ENCODE results near the gene TOX2.

Gene TOX2

DNA sequence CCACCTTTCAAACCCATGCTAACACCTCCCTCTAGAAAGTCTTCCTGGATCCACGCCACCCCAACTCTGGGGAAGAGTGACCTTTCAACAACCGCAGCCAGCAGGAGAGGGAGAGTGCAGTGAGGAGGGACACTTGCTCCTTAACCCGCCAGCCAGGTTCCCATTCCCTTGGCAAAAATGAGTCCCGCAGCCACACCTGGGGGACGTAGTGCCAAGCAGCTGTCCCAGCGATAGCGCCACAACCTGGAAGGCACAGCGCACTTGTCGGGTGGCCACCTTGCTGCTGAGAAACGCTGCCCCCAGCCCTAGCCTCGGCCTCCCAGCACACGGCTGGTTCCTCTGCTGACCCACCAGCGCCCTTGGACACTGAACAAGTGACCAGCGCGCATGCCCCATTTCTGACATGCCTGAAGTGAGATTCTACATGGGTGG is 153.0 kb downstream of the TOX2 start:
- DNase-seq = no peak

DNA sequence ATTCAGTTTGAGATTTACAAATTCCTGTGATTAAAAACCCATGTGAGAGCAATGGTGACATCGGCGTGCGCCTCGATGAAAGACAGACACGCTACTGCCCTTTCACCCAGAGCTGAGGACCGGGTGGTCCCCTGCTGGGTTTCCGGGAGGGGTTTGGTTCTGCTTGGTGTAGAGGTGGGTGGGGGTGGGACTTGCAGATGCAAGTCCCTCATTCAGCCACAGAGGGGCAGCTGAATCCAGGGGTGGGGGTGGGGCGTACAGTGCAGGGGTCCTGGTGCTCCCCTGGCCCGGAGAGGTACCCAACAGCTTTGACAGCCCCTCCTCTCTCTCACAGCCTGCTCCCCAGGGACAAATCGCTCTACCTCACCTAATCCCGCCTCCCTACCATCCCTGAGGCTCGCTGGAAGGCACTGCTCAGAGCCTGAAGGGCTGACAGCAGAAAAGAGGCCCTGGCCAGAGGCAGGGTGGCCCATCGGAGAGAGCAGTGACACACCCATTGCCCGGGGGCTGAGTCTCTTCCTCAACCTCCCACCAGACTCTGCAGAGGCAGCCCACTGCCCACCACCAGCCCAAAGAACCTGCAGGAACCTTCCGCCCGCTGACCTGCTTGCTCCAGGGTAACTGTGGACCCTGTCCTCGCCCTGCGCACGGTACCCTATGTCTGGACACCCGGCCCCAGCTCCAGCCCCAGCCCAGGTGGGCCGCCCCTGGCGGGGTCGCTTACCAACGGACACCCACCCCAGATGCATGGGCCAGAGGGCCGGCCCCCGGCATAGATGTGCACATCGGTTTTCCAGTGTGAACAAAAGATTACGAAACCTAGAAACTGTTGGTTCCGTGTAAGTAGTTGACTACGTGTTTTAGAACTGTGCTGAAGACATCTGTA is 153.9 kb downstream of the TOX2 start:
- DNase-seq = no peak

DNA sequence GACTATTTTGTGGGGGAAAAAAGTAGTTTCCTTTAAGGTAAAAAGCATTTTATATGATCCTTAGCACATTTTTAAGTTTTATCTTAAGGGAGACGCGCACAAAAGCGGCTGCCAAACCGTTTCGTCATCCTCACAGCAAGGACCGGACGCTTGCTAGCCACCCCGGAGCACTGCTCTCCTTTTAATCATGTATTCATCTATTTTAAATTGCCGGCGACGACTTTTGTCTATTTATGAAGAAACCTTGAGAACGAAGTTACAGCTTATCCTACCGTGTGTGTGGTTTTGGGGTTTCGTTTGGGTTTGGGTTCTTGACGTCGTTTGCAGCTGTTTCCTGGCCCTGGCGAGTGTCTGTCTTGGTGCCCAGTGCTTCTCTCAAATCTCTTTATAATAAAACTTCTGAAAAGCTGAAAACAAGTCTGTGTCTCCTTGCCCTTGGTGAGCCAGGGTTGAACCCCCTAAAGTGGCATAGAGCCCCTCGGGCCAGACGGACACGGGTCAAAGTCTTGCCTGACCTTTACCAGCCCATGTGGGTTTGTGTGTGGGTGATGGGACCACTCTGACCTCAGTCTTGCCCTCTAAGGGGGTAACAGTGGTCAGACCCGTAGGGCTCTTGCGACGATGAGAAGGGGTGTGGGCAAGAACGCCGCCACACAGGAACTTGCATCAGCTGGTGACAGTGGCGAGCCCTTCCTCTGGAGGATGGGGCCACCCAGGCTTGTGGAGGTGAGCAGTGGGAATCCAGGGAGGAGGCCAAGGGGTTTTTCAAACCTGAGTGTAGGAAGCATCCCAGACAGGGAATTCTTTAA is 154.8 kb downstream of the TOX2 start:
- peak; percentile 46 to 49 for DNase-seq

DNA sequence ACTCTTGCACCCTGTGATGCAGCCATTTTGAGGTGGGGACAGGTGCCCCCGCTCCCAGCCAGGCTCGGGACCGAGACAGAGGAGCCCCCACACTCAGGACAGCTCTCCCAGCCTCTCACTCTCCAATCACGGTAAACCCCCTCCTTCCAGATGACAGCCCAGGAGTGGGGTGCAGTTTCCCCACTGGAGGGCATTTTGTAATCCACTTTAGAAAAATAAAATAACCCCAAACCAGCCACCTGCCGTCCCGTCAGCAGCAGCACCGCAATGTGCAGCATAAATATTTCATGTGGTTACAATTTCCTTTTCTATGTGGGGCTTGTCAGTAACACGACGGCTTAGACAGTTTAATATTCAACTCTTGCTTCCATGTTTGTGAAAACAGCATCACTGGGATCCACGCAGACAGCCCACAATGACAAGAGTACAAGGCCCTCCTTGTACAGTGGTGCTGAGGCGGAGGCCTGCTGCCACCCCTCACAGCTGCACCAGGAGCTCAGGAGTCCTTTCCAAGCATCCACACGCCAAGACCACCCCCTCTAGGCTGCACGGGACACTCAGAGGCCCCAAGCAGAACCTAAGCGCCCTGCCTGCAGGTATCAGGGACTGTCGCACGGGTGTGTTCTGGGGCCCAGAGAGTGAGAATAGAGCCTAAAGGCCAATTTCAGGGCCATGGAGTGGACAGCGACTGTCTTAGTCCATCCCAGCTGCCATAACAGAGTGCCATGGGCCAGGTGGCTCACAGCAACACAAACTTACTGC is 155.7 kb downstream of the TOX2 start:
- peak; percentile 19 to 27 for DNase-seq

DNA sequence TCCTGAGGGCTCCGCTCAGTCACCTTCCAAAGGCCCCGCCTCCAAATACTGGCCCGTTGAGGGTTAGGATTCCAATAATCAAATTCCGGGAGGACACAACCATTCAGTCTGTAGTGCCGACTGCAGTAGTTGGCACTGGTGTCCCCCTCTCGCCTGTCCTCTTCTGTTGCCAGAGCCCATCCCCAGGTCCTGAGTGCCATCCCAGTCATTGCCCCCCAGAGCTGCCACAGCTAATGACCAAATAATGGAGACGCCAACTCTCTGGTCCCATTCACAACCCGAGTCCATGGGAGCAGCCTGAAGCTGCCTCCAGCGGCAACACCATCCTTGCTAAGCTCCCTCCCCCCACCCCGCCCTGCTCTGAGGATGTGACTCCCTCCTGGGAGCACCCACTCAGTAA is 156.4 kb downstream of the TOX2 start:
- DNase-seq = no peak

DNA sequence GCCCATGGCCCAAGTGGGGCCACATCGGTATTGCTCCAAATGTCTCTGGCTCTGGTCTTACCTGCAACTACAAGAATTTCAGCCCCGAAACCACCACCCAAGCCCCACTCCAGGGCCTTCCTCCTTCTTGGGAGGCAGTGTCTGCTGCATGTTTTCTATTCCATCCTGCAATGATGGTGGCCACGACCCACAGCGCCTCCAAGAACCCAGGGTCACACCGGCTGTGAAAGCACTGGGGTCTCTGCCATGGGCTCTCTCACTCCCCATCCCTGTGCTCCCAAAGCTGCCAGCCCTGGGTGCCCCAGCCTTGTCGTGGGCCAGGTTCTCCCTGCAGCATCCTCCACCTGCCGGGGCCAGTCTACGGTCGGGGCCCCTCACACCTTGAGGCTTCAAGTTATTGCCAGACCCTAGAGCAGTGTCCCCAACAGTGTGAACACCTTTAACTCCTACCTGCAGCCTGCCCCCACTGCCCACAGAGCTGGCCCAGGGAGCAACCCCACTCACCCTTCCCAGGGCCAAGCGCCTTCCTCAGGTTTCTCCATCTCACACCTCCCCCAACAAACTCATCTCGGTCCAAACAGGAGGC is 157.0 kb downstream of the TOX2 start:
- no peak for DNase-seq

DNA sequence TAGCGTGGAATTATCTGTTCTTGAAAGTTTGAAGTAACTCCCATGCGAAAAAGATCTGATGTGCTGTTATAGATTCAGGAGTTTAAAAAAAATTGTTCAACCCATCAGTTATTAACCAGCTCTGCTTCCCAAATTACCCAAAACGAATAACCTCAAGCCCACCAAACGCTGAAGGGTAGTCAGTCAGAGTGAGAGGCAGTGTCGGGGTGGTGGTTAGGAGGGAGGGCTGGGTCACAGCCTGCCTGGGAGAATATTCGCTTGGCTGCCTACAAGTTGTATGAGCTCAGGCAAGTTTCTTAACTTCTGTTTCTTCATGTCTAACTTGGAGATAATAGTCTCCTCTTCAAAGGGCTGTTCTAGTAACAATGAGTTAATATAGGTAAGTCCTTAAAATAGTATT is 157.7 kb downstream of the TOX2 start:
- DNase-seq = no peak

DNA sequence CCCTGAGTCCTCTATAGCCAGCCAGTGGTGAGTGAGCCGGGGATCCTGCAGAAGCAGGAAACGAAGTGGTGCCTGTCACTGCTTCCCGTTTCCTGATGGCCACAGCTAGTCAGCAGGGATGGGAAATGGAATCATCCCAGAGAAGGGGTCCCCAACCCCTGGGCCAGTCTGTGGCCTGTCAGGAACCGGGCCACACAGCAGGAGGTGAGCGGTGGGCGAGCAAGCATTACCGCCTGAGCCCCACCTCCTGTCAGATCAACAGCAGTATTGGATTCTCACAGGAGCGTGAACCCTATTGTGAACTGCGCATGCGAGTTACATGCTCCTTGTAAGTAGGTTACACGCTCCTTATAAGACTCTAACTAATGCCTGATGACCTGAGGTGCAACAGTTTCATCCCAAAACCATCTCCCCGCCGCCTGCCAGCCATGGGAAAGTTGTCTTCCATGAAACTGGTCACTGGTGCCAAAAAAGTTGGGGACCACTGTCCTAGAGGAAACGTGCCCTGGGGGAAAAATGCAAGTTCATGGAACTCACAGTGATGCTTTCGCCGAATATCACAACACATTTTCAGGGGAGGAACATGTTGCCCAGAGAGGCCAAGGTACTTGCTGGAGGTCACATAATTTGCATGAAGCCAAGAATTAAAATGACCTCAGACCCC is 158.5 kb downstream of the TOX2 start:
- DNase-seq = no peak

DNA sequence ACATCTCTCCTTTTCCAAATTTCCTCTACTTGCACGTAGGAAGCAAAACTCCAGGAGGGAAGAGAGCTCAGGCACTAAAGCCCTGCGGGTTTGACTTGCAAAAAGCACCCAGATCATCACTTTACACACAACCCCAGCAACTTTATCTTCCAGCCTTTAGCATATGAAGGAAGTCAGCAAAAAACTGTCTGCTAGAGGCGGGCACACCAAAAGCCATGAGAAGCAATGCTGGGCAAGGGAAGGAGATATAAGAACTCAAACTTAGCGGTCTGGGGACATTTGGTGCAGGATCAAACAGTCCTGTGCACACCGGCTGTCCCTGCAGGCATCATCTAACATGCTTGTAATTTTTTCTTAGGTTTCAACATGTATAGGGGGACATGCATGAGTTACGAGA is 159.0 kb downstream of the TOX2 start:
- DNase-seq = no peak

DNA sequence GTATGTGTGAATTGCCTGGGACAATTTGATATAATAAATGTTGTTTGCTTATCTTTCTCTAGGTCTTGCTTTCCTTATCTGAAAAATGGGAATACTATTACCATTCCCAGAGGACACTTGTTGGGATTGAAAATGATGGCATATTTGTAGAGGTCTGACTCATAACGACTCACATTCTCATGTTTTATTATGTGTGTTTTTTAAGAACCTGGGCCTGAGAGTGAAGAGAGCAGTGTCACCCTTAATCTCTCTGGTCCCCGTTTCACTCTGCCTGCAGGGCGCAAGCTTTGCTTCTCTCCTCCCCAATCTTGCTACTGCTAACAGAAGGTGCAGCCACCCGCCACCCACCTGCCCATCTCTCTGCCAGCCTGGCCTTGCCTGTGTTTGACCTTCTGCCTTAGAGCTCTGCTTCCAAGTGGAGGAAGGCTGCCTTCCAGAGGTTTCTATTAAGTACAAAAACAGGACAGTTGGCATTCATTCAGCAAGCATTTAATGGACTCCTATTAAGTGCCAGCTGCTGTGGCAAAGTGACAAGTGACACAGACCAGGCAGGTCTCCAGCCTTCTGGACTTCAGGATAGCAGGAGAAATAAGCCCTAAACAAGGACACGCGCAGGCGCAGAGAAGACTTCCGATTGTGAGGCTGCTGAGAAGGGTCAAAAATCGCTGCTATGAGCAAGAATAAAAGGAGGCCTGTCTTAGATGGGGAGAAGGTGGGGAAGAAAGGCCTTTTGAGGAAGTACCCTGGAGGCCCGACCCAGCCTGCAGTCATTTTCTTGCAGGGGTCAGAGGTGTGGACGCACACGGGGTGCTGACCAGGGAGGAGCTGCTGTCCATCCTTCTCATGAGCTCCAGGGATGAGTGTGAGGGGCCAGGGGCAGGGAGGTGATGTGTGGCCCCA is 159.8 kb downstream of the TOX2 start:
- DNase-seq = no peak

DNA sequence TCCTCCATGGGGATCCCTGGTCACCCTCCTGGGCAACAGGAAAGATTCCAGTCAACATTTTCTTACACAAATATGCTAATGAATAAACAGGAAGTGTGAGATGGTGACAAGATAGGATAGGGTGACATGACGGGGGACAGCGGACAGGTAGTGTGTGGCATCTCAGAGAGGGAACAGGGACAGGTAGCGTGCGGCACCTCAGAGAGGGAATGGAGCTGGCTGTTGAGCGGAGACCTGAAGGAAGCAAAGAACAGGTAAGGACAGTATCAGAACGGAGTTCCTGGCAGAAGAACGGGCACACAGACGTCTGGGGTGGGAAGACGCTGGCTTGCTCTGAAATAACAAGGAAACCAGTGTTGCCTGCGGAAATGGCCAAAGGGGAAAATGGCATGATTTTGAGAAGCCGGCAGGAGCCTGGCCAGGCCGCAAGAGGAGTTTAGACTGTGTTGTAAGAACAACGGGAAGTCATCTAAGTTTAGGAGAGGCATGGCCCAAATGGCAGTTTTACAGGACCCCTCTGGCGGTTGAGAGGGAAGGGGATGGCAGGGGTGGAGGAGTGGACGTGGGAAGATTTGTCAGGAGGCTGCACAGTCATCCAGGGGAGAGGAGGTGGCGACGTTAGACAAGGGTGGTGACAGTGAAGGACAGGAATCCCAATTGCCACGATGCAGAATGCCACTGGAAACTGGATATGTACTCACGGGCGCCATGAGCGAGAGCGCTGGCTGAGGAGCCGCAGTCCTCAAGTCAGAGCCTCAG is 160.7 kb downstream of the TOX2 start:
- no peak for DNase-seq

DNA sequence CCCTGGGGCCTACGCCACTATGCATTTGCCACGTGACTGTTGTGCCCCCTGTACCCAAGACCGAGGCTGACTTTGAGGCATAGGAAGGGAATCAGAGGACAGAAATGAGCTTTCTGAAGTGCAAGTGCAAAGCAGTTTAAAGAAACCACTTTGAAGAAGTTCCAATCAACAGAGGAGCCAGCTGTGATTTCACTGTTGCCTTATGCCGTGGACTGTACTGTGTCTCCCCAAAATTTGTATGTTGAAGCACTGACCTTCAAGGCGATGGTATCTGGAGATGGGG is 161.2 kb downstream of the TOX2 start:
- no peak for DNase-seq

DNA sequence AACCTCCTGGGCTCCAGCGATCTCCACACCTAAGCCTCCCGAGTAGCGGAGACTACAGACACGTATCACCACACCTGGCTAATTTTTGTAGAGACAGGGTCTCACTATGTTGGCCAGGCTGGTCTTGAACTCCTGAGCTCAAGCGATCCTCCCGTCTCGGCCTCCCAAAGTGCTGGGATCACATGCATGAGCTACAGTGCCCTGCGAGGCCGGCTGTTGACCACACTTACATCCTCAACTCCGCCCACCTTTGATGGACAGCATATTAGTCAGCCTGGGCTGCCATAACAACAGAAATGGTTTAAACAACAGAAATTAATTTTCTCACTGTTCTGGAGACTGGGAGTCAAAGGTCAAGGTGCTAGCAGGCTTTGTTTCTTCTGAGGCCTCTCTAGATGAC is 164.6 kb downstream of the TOX2 start:
- DNase-seq = no peak

DNA sequence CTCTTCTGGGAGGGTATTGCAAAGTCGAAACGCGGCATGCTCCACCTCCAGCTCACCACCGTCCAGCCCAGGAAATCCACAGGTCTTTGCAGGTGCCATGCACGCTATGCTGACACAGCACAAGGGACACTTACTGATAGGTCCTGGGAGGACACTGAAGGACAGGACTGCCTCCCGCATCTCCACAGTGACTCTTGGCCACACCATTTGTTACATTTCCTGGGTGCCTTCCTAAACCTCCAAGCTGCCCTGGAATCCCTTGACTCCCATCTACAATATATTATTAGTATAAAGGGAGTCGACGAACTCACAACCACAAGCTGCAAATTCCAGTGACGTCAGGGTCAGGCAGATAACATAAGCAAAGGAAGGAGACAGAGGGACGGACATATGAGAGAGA is 165.4 kb downstream of the TOX2 start:
- DNase-seq = no peak

DNA sequence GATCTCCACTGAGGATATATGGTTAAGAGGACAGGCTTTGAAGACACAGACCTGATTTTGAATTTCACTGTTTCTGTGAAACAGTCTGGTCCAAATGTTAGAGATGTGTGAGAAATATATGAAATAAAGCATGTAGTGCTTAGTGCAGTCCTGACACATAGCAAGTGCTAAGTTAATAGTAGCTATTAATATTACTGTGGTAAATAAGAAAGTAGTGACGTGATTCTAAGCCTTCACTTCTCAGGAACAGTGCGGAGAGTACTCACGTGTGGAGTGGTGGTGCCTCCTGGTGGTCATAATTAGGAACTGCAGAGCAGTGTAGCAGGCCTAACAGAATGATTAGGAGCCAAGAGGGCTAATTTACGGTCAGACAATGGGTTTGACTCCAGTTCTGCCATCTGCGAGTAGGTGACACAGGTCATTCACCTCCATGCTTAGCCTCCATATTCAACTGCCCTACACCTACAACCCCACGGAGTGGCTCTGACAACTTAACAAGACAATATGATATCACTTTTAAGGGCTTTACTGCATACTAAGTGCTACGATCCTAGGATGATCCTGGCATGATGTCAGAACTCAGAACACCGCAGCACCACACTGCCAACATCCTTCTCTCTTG is 166.1 kb downstream of the TOX2 start:
- peak; percentile 67 to 79 for DNase-seq

DNA sequence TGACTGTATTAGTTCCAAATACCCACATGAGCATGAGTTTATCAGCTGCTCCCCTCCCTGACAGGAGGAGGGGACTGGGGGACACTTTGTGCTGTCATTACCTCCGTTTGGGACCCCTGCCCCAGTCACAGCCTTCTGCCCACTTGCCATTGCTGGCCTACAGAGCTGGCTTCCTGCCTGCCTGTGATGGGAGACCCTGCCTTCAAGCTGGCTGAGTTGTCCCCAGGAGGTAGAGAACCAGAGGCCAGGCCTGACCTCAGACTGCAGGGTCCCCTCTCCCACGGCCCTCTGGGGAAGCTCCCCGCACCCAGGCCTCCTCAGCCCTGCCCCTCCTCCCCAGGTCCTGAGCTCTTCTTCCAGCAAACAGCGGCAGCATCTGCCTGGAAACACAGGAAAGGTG is 166.8 kb downstream of the TOX2 start:
- DNase-seq = no peak

DNA sequence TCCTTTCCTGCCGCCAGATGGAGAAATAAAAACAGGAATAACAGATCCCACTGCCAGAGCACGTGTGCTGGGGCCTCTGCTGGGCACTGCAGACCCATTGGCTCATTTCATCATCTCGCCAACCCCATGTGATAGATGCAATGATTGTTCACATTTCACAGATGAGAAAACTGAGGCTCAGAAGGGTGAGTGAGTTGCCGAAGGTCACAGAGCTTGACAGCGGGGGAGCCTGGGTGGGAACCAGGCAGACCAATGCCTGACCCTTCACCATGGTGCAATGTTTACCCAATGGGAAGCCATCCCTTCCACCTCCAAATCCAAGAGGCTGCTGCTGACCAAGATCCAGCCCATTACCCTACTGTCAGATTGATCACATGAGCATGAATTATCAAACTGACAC is 167.2 kb downstream of the TOX2 start:
- no peak for DNase-seq

DNA sequence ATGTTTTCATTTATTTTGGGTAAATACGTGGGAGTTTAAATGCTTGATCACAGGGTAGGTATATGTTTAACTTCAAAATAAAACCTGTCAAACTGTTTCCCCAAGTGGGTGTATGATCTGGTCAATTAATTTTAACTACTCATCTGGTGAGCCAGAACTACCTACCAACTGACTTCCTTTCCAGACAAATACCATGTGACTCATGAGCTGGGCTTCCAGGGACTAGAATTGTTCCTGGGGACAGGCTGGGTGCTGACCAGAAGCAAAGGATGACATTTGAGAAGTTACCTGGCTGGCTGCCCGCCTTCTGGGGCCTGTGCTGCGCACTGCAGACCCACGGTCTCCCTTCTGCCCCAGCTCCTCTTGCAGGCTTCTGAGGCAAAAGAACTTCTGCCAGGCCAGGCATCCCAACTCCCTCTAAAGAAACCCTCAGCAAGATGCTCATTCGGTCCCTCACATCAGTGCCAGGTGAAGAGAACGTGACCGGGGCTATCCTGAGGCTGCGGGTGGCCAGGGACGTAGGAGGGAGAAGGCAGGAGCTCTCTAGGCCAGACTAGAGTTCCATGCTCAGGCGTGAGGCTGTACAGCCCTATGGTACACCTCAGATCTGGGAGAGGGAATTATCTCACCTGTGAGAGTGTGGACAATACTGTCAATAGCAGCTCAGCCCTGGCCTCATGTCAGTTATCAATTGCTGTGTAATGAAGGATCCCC is 168.7 kb downstream of the TOX2 start:
- no peak for DNase-seq

DNA sequence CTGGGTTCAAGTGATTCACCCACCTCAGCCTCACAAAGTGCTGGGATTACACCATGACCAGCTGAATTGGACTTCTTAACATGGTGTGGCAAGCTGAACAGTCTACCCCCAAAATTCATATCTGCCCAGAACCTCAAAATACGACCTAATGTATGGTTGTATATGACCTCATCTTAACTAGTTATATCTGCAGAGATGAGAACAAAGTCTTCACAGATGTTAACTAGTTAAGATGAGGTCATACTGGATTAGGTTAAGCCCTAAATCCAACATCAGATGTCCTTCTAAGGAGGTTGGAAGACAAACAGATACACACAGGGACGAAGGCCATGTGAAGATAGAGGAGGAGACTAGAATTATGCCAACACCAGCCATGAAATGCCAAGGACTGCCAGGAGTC is 169.8 kb downstream of the TOX2 start:
- no peak for DNase-seq

DNA sequence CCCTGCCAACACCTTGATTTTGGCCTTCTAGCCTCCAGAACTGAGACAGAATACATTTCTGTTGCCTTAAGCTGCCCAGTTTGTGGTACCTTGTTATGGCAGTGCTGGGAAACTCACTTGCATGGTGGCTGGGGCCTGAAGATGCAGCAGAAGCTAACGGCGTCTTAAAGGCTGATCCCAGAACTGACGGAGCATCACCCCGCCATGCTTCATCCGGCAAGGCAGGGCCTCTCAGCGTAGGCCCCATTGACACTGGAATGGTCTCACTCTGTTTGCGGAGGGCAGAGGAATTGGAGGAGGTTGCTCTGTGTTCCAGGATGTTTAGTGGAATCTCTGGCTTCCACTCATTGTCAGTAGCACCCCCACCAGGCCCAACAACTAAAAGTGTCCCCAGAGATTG is 170.2 kb downstream of the TOX2 start:
- no peak for DNase-seq
